GDM1 (cell line): ENCODE results near the gene TMEM132D.

Experiments used
- DNase-seq: peaks from one replicate; lab custom pipeline; 2025; lab: John Stamatoyannopoulos, UW

The TMEM132D gene

GRCh38 chr12:129826273-129826672, 77.6 kb downstream of the TMEM132D start:
- DNase-seq = no peak

GRCh38 chr12:129825316-129825715, 78.5 kb downstream of the TMEM132D start:
- no peak for DNase-seq

GRCh38 chr12:129821964-129822363, 81.9 kb downstream of the TMEM132D start:
- DNase-seq = no peak

GRCh38 chr12:129819391-129819790, 84.4 kb downstream of the TMEM132D start:
- DNase-seq = no peak

- DNase-seq = no peak
Observed at GRCh38 chr12:129815846-129816245, 88.0 kb downstream of the TMEM132D start.

- DNase-seq = no peak
Observed at GRCh38 chr12:129811963-129812362, 91.9 kb downstream of the TMEM132D start.

- no peak for DNase-seq
Observed at GRCh38 chr12:129807136-129807535, 96.7 kb downstream of the TMEM132D start.

GRCh38 chr12:129791396-129791795, 112.4 kb downstream of the TMEM132D start:
- no peak for DNase-seq

- DNase-seq = no peak
Observed at GRCh38 chr12:129790930-129791329, 112.9 kb downstream of the TMEM132D start.

GRCh38 chr12:129790331-129790730, 113.5 kb downstream of the TMEM132D start:
- no peak for DNase-seq

GRCh38 chr12:129789921-129790320, 113.9 kb downstream of the TMEM132D start:
- no peak for DNase-seq

GRCh38 chr12:129788506-129789084, 115.2 kb downstream of the TMEM132D start:
- no peak for DNase-seq

- DNase-seq = no peak
Observed at GRCh38 chr12:129779989-129780388, 123.8 kb downstream of the TMEM132D start.

- DNase-seq = no peak
Observed at GRCh38 chr12:129779033-129779432, 124.8 kb downstream of the TMEM132D start.

GRCh38 chr12:129776977-129777667, 126.7 kb downstream of the TMEM132D start:
- no peak for DNase-seq

GRCh38 chr12:129772501-129773493, 131.0 kb downstream of the TMEM132D start:
- DNase-seq = no peak

- no peak for DNase-seq
Observed at GRCh38 chr12:129771238-129771637, 132.6 kb downstream of the TMEM132D start.

- no peak for DNase-seq
Observed at GRCh38 chr12:129765719-129766118, 138.1 kb downstream of the TMEM132D start.

- no peak for DNase-seq
Observed at GRCh38 chr12:129762436-129762835, 141.4 kb downstream of the TMEM132D start.

- DNase-seq = no peak
Observed at GRCh38 chr12:129753586-129753985, 150.2 kb downstream of the TMEM132D start.

- no peak for DNase-seq
Observed at GRCh38 chr12:129750421-129750820, 153.4 kb downstream of the TMEM132D start.

- no peak for DNase-seq
Observed at GRCh38 chr12:129746318-129746717, 157.5 kb downstream of the TMEM132D start.

GRCh38 chr12:129729170-129729569, 174.7 kb downstream of the TMEM132D start:
- DNase-seq = no peak
